IMR-90 (cell line): ENCODE measurements around the gene KCNMA1. TPM values are rescaled to one million over a fixed set of nuclear protein-coding genes. Genes with fewer than 3 reads are reported as not detected.

Experiments used
- ATAC-seq: fragments of 200-7000 bp; cut with Tn5 transposase; 2 replicates; pipeline ENCODE4 v1.9.1; 2020; ENCODE audit warnings: low read depth, mild to moderate bottlenecking, moderate library complexity
- BruUV-seq: library from RNA; stranded (reverse); fragments of 400-500 nt; replicated peaks from 2 replicates; lab custom pipeline; 2021; lab: Mats Ljungman, UMichigan
- CTCF ChIA-PET: fragments of 300-600 bp; formaldehyde crosslinking; extraction: SDS; loops from one replicate; lab custom pipeline; 2021; ENCODE audit warnings: antibody characterized with exemption; lab: Yijun Ruan, JAX
- POLR2A ChIA-PET: fragments of 300-600 bp; sonication (Branson Sonifier 250); formaldehyde crosslinking; loops from one replicate; lab custom pipeline; 2022; ENCODE audit warnings: antibody characterized with exemption; ENCODE audit not compliant: unreplicated experiment; lab: Charles Lee
- DNase-seq: peaks from one replicate; pipeline ENCODE4 v3.0.0; 2013
- H2AFZ ChIP-seq: replicated peaks from 2 replicates; pipeline ENCODE3; 2013; ENCODE audit warnings: low read length, mild to moderate bottlenecking; ENCODE audit not compliant: poor library complexity
- H2AK5ac ChIP-seq: 2 replicates; pipeline ENCODE4 v1.6.1; 2013; ENCODE audit warnings: low read depth, low read length, inconsistent platforms
- H2AK9ac ChIP-seq: replicated peaks from 2 replicates; pipeline ENCODE3; 2013; ENCODE audit warnings: mild to moderate bottlenecking, low read depth, low read length, moderate library complexity; ENCODE audit not compliant: poor library complexity
- H2BK120ac ChIP-seq: 2 replicates; pipeline ENCODE4 v1.6.1; 2013; ENCODE audit warnings: low read depth, low read length, inconsistent platforms
- H2BK15ac ChIP-seq: 3 replicates; pipeline ENCODE4 v1.6.1; 2013; ENCODE audit warnings: low read depth, low read length, inconsistent platforms
- H2BK20ac ChIP-seq: 2 replicates; pipeline ENCODE4 v1.6.1; 2013; ENCODE audit warnings: low read depth, mild to moderate bottlenecking, inconsistent platforms, low read length, moderate library complexity
- H2BK5ac ChIP-seq: 2 replicates; pipeline ENCODE4 v1.6.1; 2013; ENCODE audit warnings: mild to moderate bottlenecking, low read depth, low read length, inconsistent platforms; ENCODE audit not compliant: poor library complexity, severe bottlenecking
- H3K14ac ChIP-seq: replicated peaks from 2 replicates; pipeline ENCODE4 v1.6.1; 2013; ENCODE audit warnings: low read depth, low read length, inconsistent platforms
- H3K18ac ChIP-seq: 2 replicates; pipeline ENCODE4 v1.6.1; 2013; ENCODE audit warnings: low read depth, low read length, control low read depth
- H3K23ac ChIP-seq: 2 replicates; pipeline ENCODE4 v1.6.1; 2013; ENCODE audit warnings: low read depth, low read length, inconsistent platforms
- H3K27ac ChIP-seq: 2 replicates; pipeline ENCODE4 v1.5.1; 2013; ENCODE audit warnings: mild to moderate bottlenecking, control low read depth, low read length; ENCODE audit not compliant: insufficient read depth
- H3K27me3 ChIP-seq: 2 replicates; pipeline ENCODE4 v1.6.1; 2013; ENCODE audit warnings: low read length; ENCODE audit not compliant: control insufficient read depth, insufficient read depth
- H3K36me3 ChIP-seq: 2 replicates; pipeline ENCODE4 v1.6.1; 2013; ENCODE audit warnings: low read length, mixed read lengths; ENCODE audit not compliant: control insufficient read depth, insufficient read depth
- H3K4ac ChIP-seq: 2 replicates; pipeline ENCODE4 v1.6.1; 2013; ENCODE audit warnings: low read depth, low read length, inconsistent platforms
- H3K4me1 ChIP-seq: 2 replicates; pipeline ENCODE4 v1.6.1; 2013; ENCODE audit warnings: low read length, mixed read lengths; ENCODE audit not compliant: control insufficient read depth, insufficient read depth
- H3K4me2 ChIP-seq: 2 replicates; pipeline ENCODE4 v1.6.1; 2013; ENCODE audit warnings: low read depth, mild to moderate bottlenecking, control low read depth, low read length, moderate library complexity
- H3K4me3 ChIP-seq: 2 replicates; pipeline ENCODE4 v1.5.1; 2013; ENCODE audit warnings: low read depth, mild to moderate bottlenecking, control low read depth, low read length, moderate library complexity; ENCODE audit not compliant: insufficient read depth
- H3K56ac ChIP-seq: 2 replicates; pipeline ENCODE4 v1.6.1; 2013; ENCODE audit warnings: low read length, inconsistent platforms; ENCODE audit not compliant: insufficient read depth; ENCODE audit errors: extremely low read depth
- H3K79me1 ChIP-seq, 2 experiments: 2 replicates each; pipeline ENCODE4 v1.6.1; 2013; ENCODE audit warnings: low read length in 2 of 2, inconsistent platforms in 1 of 2, low read depth in 1 of 2
- H3K9ac ChIP-seq: 2 replicates; pipeline ENCODE4 v1.6.1; 2013; ENCODE audit warnings: low read depth, low read length, control low read depth
- H3K9me1 ChIP-seq: 2 replicates; pipeline ENCODE4 v1.6.1; 2013; ENCODE audit warnings: low read length, inconsistent platforms; ENCODE audit not compliant: insufficient read depth
- H3K9me3 ChIP-seq: 2 replicates; pipeline ENCODE4 v1.6.1; 2013; ENCODE audit warnings: low read length; ENCODE audit not compliant: control insufficient read depth, insufficient read depth
- H4K20me1 ChIP-seq: 2 replicates; pipeline ENCODE4 v1.6.1; 2013; ENCODE audit warnings: low read length, inconsistent platforms; ENCODE audit not compliant: insufficient read depth
- H4K5ac ChIP-seq: 2 replicates; pipeline ENCODE4 v1.6.1; 2013; ENCODE audit warnings: mild to moderate bottlenecking, low read depth, low read length, control low read depth
- H4K8ac ChIP-seq, 2 experiments: 2 replicates each; pipeline ENCODE4 v1.6.1; 2013; ENCODE audit warnings: low read depth in 2 of 2, low read length in 2 of 2, control low read depth in 1 of 2, inconsistent platforms in 1 of 2
- H4K91ac ChIP-seq: 2 replicates; pipeline ENCODE4 v1.6.1; 2013; ENCODE audit warnings: low read depth, low read length, inconsistent platforms; ENCODE audit not compliant: insufficient read depth
- BHLHE40 ChIP-seq: fragments of 150-350 bp; IDR thresholded peaks from 2 replicates; pipeline ENCODE4 v1.6.1; 2016; ENCODE audit warnings: mild to moderate bottlenecking, low read depth, low read length
- CEBPB ChIP-seq: IDR thresholded peaks from 2 replicates; pipeline ENCODE4 v1.6.1; 2012; ENCODE audit warnings: low read depth, low read length, improper control_type of control experiment
- CHD1 ChIP-seq: IDR thresholded peaks from 2 replicates; pipeline ENCODE4 v1.6.1; 2012; ENCODE audit warnings: low read depth, low read length, improper control_type of control experiment
- CTCF ChIP-seq: conservative IDR thresholded peaks from 2 replicates; pipeline ENCODE4 v1.5.1; 2012; ENCODE audit warnings: mild to moderate bottlenecking, low read depth, low read length, improper control_type of control experiment
- FOS ChIP-seq: fragments of 150-350 bp; IDR thresholded peaks from 2 replicates; pipeline ENCODE4 v1.6.1; 2016; ENCODE audit warnings: low read depth, low read length
- MAFK ChIP-seq: IDR thresholded peaks from 2 replicates; pipeline ENCODE4 v1.6.1; 2012; ENCODE audit warnings: low read depth, low read length, improper control_type of control experiment
- MAZ ChIP-seq: IDR thresholded peaks from 2 replicates; pipeline ENCODE4 v1.6.1; 2012; ENCODE audit warnings: low read depth, mild to moderate bottlenecking, low read length, improper control_type of control experiment, moderate library complexity, borderline replicate concordance
- NFE2L2 ChIP-seq: fragments of 150-350 bp; IDR thresholded peaks from 2 replicates; pipeline ENCODE4 v1.6.1; 2016; ENCODE audit warnings: low read depth, mild to moderate bottlenecking, low read length
- RAD21 ChIP-seq: IDR thresholded peaks from 2 replicates; pipeline ENCODE4 v1.6.1; 2012; ENCODE audit warnings: low read length, improper control_type of control experiment
- RCOR1 ChIP-seq: IDR thresholded peaks from 2 replicates; pipeline ENCODE4 v1.6.1; 2012; ENCODE audit warnings: mild to moderate bottlenecking, low read length, improper control_type of control experiment; ENCODE audit not compliant: insufficient replicate concordance
- RFX5 ChIP-seq: IDR thresholded peaks from 2 replicates; pipeline ENCODE4 v1.8.0; 2012; ENCODE audit warnings: low read depth, mild to moderate bottlenecking, low read length, moderate library complexity
- WGBS, 2 experiments: methylation state at CpG; one replicate each; pipeline versions ENCODE4 v1.1.5 to v1.1.7; 2013; ENCODE audit warnings: missing lambda C conversion rate in 2 of 2; ENCODE audit not compliant: insufficient read length in 1 of 2; ENCODE audit errors: extremely low coverage in 2 of 2; 5-methylcytosine and 5-hydroxymethylcytosine counted together
- dilution Hi-C: fragments of 300-500 bp; cut with HindIII; formaldehyde crosslinking; loops from one replicate; pipeline ENCODE4 v1.14.3; 2018; ENCODE audit warnings: low sequenced_read_pairs; ENCODE audit not compliant: unreplicated experiment
- in situ Hi-C: fragments of 300-500 bp; cut with MboI; formaldehyde crosslinking; loops from 3 replicates; pipeline ENCODE4 v1.14.3; 2019; ENCODE audit warnings: low sequenced_read_pairs, inconsistent platforms, mixed read lengths
- intact Hi-C: fragments of 100-400 bp; cut with micrococcal nuclease; formaldehyde crosslinking; loops from 2 replicates; pipeline ENCODE4 v1.10.0; 2022
- polyA plus RNA-seq, 3 experiments: library from polyadenylated mRNA; depleted of rRNA; stranded (reverse); fragments of >200 nt; gene quantifications; 2 replicates each; pipeline ENCODE4 v1.2.3, GENCODE V29; 2012; ENCODE audit warnings: low replicate concordance in 1 of 3
- total RNA-seq: library from RNA; depleted of rRNA; stranded (reverse); fragments of >200 nt; gene quantifications from 2 replicates; pipeline ENCODE4 v1.2.3, GENCODE V29; 2012

Gene KCNMA1
- total and polyA plus RNA-seq, 2 of the 4 experiments (the other 2 are of a cell fraction): 25.6 to 29.6 TPM

- Histone ChIP-seq H3K18ac (no peak overlapping the region), H2BK120ac (no peak overlapping the region), H3K9me1 (no peaks in the 10 kb centered on the region; the same call in 1 of the 2 replicates), H2AK9ac (no peak overlapping the region), H2BK15ac (no peak overlapping the region), H2AK5ac (no peak overlapping the region), H2BK5ac (no peak overlapping the region), H3K23ac (no peak overlapping the region), H3K9me3 (no peaks in the 10 kb centered on the region), H3K4ac (no peak overlapping the region), H4K8ac (no peak overlapping the region), H3K56ac (no peak overlapping the region), H3K27ac (no peak overlapping the region), H3K36me3 (no peaks in the 10 kb centered on the region), H2BK20ac (no peak overlapping the region), H4K5ac (no peak overlapping the region), H3K27me3 (no peaks in the 10 kb centered on the region), H3K79me1 (no peaks in the 10 kb centered on the region), H3K9ac (no peak overlapping the region), H4K20me1 (no peaks in the 10 kb centered on the region), H4K91ac (no peak overlapping the region), H3K14ac (no peak overlapping the region), H3K4me3 (no peak overlapping the region), H2AFZ (no peak overlapping the region), H3K4me1 (peaks cover 3% of the 10 kb centered on the region; the same call in 1 of the 2 replicates), H3K4me2 (no peak overlapping the region)
- peak; percentile 97 for TF ChIP-seq CEBPB
- TF ChIP-seq FOS: no peak
- no peak for TF ChIP-seq RAD21
- 0 out of 2 replicates have a peak, but pooled peaks have one; percentile 14 for TF ChIP-seq RFX5
- no peak for TF ChIP-seq MAFK
- TF ChIP-seq RCOR1: no peak
- TF ChIP-seq NFE2L2: no peak
- no peak for TF ChIP-seq CHD1
- no peak for TF ChIP-seq BHLHE40
- TF ChIP-seq CTCF: no peak
- 0 out of 2 replicates have a peak, but pooled peaks have one; percentile 15 for TF ChIP-seq MAZ
- in situ Hi-C loops (no loop called here), intact Hi-C loops (no loop called here), dilution Hi-C loops (no loop called here)
- ChIA-PET CTCF (no interaction called here), POLR2A (no interaction called here)
- ATAC-seq (peak; percentile 51; the same call in 1 of the 2 replicates), DNase-seq (peak; percentile 66)
- WGBS, 2 experiments: no CpG with 5 or more reads among the region's 1 CpG
- BruUV-seq: no TSS peak
Measured at GRCh38 chr10:76946270-76946669, 691.3 kb downstream of the KCNMA1 start.
